Stimulated activated CD8-positive, alpha-beta memory T cell treated with anti-CD3 and anti-CD28 coated beads, Interleukin-7, amount 100 ng/mL, for 1 hour (primary cell): ENCODE results near the gene NECAP2.
A peak's percentile ranks its signal among the peaks of the same experiment; 100 is the strongest.
"Not testable (repeated sequence)": the region's sequence is repeated elsewhere in the genome, so short reads cannot be mapped to it uniquely, and the experiment has no call there.

Source experiments
- DNase-seq, 2 donors: peaks; one replicate each; pipeline ENCODE4 v3.0.0-alpha.2; 2020; ENCODE audit warnings: low read depth in 2 of 2

The NECAP2 gene

GRCh38 chr1:16497474-16497904 lies 57.0 kb downstream of the NECAP2 start:
- not testable (repeated sequence) for DNase-seq

DNA sequence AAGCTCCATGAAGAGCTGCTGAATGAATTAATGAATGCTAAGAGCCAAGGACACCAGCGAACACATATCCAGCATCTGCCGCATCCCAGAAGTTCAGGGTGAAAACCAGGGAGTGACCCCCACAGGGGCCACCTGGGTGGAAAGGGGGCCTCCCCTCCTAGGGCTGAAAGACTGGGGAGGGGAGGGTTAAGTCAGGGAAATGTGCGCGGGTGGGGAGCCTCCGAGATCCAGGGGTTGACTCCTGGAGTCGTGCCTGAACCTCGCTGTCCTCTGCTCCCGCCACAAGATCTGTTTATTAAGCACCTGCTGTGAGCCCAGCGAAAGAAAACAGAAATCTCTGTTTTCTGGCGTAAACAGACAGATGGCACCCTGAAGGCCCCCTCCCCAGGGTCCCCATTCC lies 57.5 kb downstream of the NECAP2 start:
- not testable (repeated sequence) for DNase-seq

- peak; percentile 69 to 73 for DNase-seq
These were observed 58.3 kb downstream of the NECAP2 start for GRCh38 chr1:16498573-16499413.

DNA sequence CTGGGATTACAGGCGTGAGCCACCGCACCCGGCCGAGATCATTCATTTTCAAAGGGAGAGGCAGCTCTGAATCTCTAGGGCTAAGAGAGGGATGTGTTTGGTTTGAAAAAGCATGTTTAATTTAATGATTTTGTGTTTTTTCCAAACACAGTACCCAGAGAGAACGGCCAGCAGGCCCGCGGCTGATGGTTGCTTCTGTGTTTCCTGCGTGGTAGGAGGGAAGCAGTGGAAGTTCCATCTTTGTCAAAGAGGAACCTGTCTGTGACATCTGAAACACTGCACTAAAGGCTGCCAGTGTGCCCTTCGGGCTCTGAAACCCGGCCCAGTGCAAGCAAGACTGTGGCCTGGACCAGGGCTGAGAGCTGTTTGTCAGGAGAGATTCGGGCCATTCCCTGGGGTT lies 59.9 kb downstream of the NECAP2 start:
- DNase-seq, result not testable (repeated sequence)

DNA sequence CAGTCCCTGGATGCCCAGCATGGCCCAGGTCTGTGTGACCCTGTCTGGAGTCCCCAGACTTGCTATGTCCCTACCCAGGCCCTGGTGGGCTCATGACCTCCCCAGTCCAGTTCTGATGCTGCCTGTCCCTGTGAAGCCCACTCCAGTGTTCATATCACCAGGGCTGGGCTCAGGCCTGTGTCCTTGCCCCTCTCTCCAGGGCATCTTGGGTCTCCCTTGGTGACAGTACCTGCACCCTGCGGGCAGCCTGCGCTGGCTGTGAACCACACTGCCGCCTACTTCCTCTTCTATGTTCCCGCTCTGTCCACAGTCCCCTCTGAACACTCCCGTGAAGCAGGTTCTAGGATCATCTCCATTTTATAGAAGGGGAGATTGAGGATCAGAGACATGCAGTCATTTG lies 60.5 kb downstream of the NECAP2 start:
- not testable (repeated sequence) for DNase-seq

- DNase-seq, result not testable (repeated sequence)
These were observed 60.9 kb downstream of the NECAP2 start for GRCh38 chr1:16501446-16501845.

DNA sequence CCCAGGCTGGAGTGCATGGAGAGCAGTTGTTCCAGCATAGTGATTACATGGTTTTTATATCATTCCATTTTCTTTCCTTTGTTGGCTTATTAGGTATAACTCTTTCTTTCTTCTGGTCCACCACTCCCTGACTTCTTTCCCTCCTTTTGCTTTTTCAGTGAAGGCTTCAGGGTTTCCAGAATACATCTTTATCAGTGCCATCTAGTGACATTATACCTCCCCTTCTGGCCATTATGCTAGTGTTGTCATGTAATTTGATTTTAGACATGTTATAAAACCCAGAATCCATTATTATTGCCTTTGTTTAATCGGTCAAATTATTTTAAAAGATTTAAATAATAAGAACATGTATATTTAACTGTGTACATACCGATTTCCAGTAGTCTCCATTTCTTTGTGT lies 63.0 kb downstream of the NECAP2 start:
- DNase-seq, result no peak

GRCh38 chr1:16505870-16506269 lies 65.3 kb downstream of the NECAP2 start:
- DNase-seq, result not testable (repeated sequence)

GRCh38 chr1:16506364-16507136 lies 66.0 kb downstream of the NECAP2 start:
- DNase-seq, result not testable (repeated sequence)

- not testable (repeated sequence) for DNase-seq
These were observed 68.4 kb downstream of the NECAP2 start for GRCh38 chr1:16508861-16509445.
